ENCODE results near the gene USH2A.

The USH2A gene, protein sequence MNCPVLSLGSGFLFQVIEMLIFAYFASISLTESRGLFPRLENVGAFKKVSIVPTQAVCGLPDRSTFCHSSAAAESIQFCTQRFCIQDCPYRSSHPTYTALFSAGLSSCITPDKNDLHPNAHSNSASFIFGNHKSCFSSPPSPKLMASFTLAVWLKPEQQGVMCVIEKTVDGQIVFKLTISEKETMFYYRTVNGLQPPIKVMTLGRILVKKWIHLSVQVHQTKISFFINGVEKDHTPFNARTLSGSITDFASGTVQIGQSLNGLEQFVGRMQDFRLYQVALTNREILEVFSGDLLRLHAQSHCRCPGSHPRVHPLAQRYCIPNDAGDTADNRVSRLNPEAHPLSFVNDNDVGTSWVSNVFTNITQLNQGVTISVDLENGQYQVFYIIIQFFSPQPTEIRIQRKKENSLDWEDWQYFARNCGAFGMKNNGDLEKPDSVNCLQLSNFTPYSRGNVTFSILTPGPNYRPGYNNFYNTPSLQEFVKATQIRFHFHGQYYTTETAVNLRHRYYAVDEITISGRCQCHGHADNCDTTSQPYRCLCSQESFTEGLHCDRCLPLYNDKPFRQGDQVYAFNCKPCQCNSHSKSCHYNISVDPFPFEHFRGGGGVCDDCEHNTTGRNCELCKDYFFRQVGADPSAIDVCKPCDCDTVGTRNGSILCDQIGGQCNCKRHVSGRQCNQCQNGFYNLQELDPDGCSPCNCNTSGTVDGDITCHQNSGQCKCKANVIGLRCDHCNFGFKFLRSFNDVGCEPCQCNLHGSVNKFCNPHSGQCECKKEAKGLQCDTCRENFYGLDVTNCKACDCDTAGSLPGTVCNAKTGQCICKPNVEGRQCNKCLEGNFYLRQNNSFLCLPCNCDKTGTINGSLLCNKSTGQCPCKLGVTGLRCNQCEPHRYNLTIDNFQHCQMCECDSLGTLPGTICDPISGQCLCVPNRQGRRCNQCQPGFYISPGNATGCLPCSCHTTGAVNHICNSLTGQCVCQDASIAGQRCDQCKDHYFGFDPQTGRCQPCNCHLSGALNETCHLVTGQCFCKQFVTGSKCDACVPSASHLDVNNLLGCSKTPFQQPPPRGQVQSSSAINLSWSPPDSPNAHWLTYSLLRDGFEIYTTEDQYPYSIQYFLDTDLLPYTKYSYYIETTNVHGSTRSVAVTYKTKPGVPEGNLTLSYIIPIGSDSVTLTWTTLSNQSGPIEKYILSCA (N-terminal part only)

GRCh38 chr1:216422821-216423520 lies at the start of gene USH2A:
Gene USH2A, minus strand, starts transcription at chr1:216423448. Its CDS starts 1,112 bp downstream, at chr1:216422336.
- no peak for ATAC-seq (ENCODE audit: low read depth)
- Mint-ChIP-seq H3K4me1 (no peaks in the 10 kb centered on the region), H3K36me3 (no peaks in the 10 kb centered on the region), H3K27me3 (no peaks in the 10 kb centered on the region), H3K4me3 (no peak within 1 kb of the TSS), H3K9me3 (no peaks in the 10 kb centered on the region), H3K27ac (no peak within 1 kb of the TSS)
- DNase-seq (ENCODE audit: low spot score in 2 of 2), result no peak

- ATAC-seq (ENCODE audit: low read depth) (no peak), DNase-seq (ENCODE audit: low spot score in 2 of 2) (no peak)
- Mint-ChIP-seq H3K9me3 (no peaks in the 10 kb centered on the region), H3K4me1 (no peaks in the 10 kb centered on the region), H3K27ac (no peak overlapping the region), H3K36me3 (no peaks in the 10 kb centered on the region), H3K4me3 (no peak overlapping the region), H3K27me3 (no peaks in the 10 kb centered on the region)
Measured at GRCh38 chr1:216466162-216466801, 43.0 kb upstream of the USH2A start.

- H3K9me3 Mint-ChIP-seq, result no peaks in the 10 kb centered on the region
- no peaks in the 10 kb centered on the region for H3K27me3 Mint-ChIP-seq
- ATAC-seq (ENCODE audit: low read depth) (no peak), DNase-seq (ENCODE audit: low spot score in 2 of 2) (no peak)
- H3K36me3 Mint-ChIP-seq, result no peaks in the 10 kb centered on the region
- no peak overlapping the region for H3K4me3 Mint-ChIP-seq
- H3K4me1 Mint-ChIP-seq, result no peaks in the 10 kb centered on the region
- H3K27ac Mint-ChIP-seq, result no peak overlapping the region
Measured at GRCh38 chr1:216464489-216464888, 41.2 kb upstream of the USH2A start.

DNA sequence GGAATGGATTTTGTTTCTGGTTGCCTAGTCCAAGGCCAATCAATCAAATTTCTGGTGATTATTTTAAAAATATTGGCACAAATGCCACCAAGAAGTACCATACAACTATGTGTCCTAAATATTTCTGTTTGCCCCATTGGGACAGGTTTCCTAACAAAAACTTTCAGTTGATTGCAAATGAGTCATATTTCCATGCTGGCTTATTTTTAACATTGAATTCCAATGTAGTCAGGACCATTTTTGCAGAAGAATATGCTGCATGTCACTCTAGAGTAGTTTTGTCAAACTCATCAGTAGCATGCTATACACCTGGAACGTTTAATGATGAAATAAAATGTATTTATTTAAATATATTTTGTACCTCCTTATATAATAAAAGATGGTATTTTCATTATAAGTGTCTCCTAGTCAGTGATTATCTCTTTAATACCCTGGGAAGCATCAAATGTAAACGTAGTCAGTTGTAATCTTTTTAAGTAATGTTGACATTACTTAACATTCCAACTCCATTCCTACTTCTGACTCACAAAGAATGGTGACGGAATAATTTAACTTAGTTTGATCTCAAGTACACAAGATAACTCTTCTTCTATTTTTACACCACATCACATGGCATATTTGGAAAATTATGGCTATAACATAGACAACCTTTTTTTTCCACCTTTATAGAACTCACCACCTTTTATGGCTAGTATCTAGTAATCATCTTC lies 39.0 kb upstream of the USH2A start:
- Mint-ChIP-seq H3K27ac (no peak overlapping the region), H3K36me3 (no peaks in the 10 kb centered on the region), H3K9me3 (no peaks in the 10 kb centered on the region), H3K4me3 (no peak overlapping the region), H3K4me1 (no peaks in the 10 kb centered on the region), H3K27me3 (no peaks in the 10 kb centered on the region)
- ATAC-seq (ENCODE audit: low read depth), result no peak
- no peak for DNase-seq (ENCODE audit: low spot score in 2 of 2)

GRCh38 chr1:216461466-216461865 lies 38.2 kb upstream of the USH2A start:
- Mint-ChIP-seq H3K4me1 (no peaks in the 10 kb centered on the region), H3K27ac (no peak overlapping the region), H3K4me3 (no peak overlapping the region), H3K36me3 (no peaks in the 10 kb centered on the region), H3K9me3 (no peaks in the 10 kb centered on the region), H3K27me3 (no peaks in the 10 kb centered on the region)
- DNase-seq (ENCODE audit: low spot score in 2 of 2), result no peak
- no peak for ATAC-seq (ENCODE audit: low read depth)

DNA sequence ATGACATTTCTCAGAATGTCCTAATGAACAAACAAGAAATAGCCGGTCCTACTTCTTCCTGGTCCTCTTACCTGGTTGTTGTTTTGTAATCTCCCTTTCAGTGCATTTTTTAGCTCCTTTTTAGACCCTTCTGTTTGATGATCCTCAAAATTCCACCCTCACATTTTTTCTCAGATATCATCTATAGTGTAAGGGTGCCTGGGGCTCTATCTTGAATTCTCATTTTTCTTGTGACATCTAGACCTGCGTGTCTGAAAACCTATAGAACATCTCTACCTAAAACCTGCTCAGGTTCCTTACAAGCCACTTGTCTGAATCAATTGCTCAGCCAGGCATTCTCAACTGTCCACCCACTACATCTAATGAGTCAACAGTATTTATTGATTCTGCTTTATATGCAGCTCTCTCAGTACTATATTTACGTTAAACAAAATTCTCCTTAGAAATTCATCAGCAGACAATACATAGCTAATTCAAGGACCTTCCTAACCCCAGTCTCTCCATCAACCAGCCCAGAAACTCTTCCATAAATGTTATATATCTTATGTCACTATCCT lies 36.5 kb upstream of the USH2A start:
- H3K27me3 Mint-ChIP-seq, result no peaks in the 10 kb centered on the region
- H3K36me3 Mint-ChIP-seq, result no peaks in the 10 kb centered on the region
- no peaks in the 10 kb centered on the region for H3K4me1 Mint-ChIP-seq
- no peak for ATAC-seq (ENCODE audit: low read depth)
- no peak for DNase-seq (ENCODE audit: low spot score in 2 of 2)
- H3K9me3 Mint-ChIP-seq, result peaks cover 2% of the 10 kb centered on the region
- H3K4me3 Mint-ChIP-seq, result no peak overlapping the region
- H3K27ac Mint-ChIP-seq, result no peak overlapping the region

GRCh38 chr1:216458812-216459211 lies 35.6 kb upstream of the USH2A start:
- no peak for ATAC-seq (ENCODE audit: low read depth)
- Mint-ChIP-seq H3K9me3 (peaks cover 2% of the 10 kb centered on the region), H3K4me3 (no peak overlapping the region), H3K27me3 (no peaks in the 10 kb centered on the region), H3K36me3 (no peaks in the 10 kb centered on the region), H3K4me1 (peaks cover 3% of the 10 kb centered on the region), H3K27ac (no peak overlapping the region)
- no peak for DNase-seq (ENCODE audit: low spot score in 2 of 2)

- Mint-ChIP-seq H3K27ac (no peak overlapping the region), H3K4me1 (peaks cover 3% of the 10 kb centered on the region), H3K36me3 (no peaks in the 10 kb centered on the region), H3K9me3 (peaks cover 2% of the 10 kb centered on the region), H3K4me3 (no peak overlapping the region), H3K27me3 (no peaks in the 10 kb centered on the region)
- ATAC-seq (ENCODE audit: low read depth), result no peak
- no peak for DNase-seq (ENCODE audit: low spot score in 2 of 2)
Measured at GRCh38 chr1:216457356-216457755, 34.1 kb upstream of the USH2A start.

DNA sequence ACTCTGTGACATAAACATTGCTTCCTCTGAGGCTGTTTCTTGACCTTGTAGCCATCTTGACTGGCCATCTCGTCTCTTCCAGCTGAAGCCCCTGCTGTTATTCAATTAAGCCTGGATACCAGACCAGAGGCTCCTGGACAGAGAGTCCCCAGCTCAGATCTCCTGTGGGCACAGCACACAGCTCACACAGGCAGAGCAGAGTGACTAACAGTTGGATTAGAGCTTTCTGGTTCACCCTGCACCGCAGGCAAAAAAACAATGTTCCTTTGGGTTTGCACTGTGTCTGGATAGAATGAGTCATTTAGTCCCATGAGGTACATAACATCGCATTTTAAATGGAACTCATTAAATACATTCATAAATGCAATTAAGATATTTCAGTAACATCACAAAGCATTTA lies 33.4 kb upstream of the USH2A start:
- Mint-ChIP-seq H3K4me1 (peaks cover 3% of the 10 kb centered on the region), H3K4me3 (no peak overlapping the region), H3K27ac (no peak overlapping the region), H3K9me3 (peaks cover 2% of the 10 kb centered on the region), H3K27me3 (no peaks in the 10 kb centered on the region), H3K36me3 (no peaks in the 10 kb centered on the region)
- DNase-seq (ENCODE audit: low spot score in 2 of 2) (no peak), ATAC-seq (ENCODE audit: low read depth) (no peak)

GRCh38 chr1:216453777-216454176 lies 30.5 kb upstream of the USH2A start:
- no peaks in the 10 kb centered on the region for H3K27me3 Mint-ChIP-seq
- peaks cover 2% of the 10 kb centered on the region for H3K9me3 Mint-ChIP-seq
- ATAC-seq (ENCODE audit: low read depth) (no peak), DNase-seq (ENCODE audit: low spot score in 2 of 2) (no peak)
- H3K4me3 Mint-ChIP-seq, result no peak overlapping the region
- no peak overlapping the region for H3K27ac Mint-ChIP-seq
- peaks cover 3% of the 10 kb centered on the region for H3K4me1 Mint-ChIP-seq
- no peaks in the 10 kb centered on the region for H3K36me3 Mint-ChIP-seq

- Mint-ChIP-seq H3K36me3 (no peaks in the 10 kb centered on the region), H3K4me3 (no peak overlapping the region), H3K27ac (no peak overlapping the region), H3K4me1 (peaks cover 3% of the 10 kb centered on the region), H3K9me3 (peaks cover 2% of the 10 kb centered on the region), H3K27me3 (no peaks in the 10 kb centered on the region)
- no peak for DNase-seq (ENCODE audit: low spot score in 2 of 2)
- ATAC-seq (ENCODE audit: low read depth), result no peak
Measured at GRCh38 chr1:216450227-216450626, 27.0 kb upstream of the USH2A start.

DNA sequence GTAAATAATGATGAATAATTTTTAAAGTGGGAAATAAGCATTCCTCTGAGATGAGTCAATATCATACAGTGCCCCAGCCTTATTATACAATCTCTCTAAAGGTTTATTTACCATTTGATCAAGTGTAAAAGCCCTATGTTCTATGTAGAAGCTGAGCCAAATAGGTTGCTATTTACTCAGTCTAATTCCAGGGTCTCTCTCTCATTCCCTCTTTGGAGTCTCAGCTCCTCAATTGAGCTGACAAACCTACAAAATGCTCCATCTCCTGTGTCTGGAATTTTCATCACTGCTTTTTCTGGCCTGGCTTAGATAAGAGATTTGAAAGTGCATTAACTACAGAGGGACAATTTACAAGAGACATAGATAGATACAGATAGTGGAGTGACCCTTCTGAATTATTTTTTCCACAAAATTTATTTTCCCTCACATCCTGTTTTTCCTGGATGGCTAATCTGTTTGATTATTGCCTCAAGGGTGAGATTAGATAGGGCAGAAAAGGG lies 24.8 kb upstream of the USH2A start:
- Mint-ChIP-seq H3K27me3 (no peaks in the 10 kb centered on the region), H3K4me3 (no peak overlapping the region), H3K27ac (no peak overlapping the region), H3K36me3 (no peaks in the 10 kb centered on the region), H3K9me3 (no peaks in the 10 kb centered on the region), H3K4me1 (no peaks in the 10 kb centered on the region)
- DNase-seq (ENCODE audit: low spot score in 2 of 2), result no peak
- ATAC-seq (ENCODE audit: low read depth), result no peak
